Measurements from ENCODE around the gene ZNRF3.

GRCh38 chr22:28978158-28978557, 94.8 kb downstream of the ZNRF3 start:
- TF ChIP-seq CTCF (IDR thresholded peaks at IDR 0.05; ENCODE audit: insufficient read depth, low read length, poor library complexity, severe bottlenecking) (no peak), EZH2phosphoT487 (conservative IDR thresholded peaks at IDR 0.05; ENCODE audit: low read length) (no peak)

Measured in SU-DHL-6 (cell line).